ENCODE results near the gene BRAF. TPM values are rescaled to one million over a fixed set of nuclear protein-coding genes. Genes with fewer than 3 reads are reported as not detected.
"Not testable (repeated sequence)": the region's sequence is repeated elsewhere in the genome, so short reads cannot be mapped to it uniquely, and the experiment has no call there.

The BRAF gene
- total RNA-seq, 3 donors from 2014 or later (not counting 1 experiment from before 2014, with no cell fraction given) = 54.3 to 67.7 (median 64.1) TPM

DNA sequence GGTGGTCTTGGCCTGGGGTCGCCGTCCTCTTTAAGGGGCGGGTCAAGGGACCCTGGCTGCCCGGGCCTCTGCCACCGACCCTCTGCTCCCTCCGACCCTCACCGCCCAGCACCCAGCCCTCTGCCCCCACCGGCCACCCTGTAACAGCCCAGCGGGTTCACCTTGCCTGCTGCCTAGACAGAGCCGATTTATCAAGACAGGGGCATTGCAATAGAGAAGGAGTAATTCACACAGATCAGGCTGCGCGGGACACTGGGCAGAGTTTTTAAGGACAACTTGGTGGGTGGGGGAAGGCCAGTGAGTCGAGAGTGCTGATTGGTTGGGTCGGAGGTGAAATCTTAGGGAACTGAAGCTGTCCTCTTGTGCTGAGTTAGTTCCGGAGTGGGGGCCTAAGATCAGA, 252.8 kb downstream of the BRAF start:
- WGBS (ENCODE audit: insufficient coverage) = 94% methylated on average over 15 of the region's 15 CpGs
- H3K4me3 ChIP-seq (ENCODE audit: low read length) = no peak overlapping the region
- intact Hi-C loops (cut with micrococcal nuclease) = no loop called here

DNA sequence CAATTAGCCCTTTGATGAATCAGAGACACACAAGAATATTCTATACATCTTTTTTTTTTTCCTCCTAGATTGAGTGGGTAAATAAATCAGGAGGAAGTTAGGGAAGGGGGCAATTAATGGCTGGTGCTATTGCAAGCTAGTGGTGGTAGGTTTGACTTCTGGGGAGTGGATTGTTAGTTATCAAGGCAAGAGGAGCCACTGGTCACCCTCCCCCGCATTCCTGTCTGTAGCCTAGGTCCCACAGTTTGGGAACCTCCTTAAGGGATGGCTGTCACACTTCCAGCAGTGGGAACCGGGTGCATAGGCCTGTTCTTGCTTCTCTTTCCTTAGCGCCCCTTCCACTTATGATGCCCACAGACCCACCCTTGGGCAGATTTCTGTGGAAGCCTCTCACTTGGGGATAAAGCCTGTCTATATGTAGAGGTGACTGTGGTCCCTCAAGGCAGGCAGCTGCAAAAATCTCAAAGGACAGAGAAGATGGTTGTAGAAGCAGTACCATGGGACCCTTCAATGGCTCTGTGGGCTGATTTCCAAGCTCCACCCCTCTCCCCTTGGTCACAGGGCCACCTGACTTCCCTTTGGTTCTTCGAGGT, 254.3 kb downstream of the BRAF start:
- TF ChIP-seq, protein P1, sequence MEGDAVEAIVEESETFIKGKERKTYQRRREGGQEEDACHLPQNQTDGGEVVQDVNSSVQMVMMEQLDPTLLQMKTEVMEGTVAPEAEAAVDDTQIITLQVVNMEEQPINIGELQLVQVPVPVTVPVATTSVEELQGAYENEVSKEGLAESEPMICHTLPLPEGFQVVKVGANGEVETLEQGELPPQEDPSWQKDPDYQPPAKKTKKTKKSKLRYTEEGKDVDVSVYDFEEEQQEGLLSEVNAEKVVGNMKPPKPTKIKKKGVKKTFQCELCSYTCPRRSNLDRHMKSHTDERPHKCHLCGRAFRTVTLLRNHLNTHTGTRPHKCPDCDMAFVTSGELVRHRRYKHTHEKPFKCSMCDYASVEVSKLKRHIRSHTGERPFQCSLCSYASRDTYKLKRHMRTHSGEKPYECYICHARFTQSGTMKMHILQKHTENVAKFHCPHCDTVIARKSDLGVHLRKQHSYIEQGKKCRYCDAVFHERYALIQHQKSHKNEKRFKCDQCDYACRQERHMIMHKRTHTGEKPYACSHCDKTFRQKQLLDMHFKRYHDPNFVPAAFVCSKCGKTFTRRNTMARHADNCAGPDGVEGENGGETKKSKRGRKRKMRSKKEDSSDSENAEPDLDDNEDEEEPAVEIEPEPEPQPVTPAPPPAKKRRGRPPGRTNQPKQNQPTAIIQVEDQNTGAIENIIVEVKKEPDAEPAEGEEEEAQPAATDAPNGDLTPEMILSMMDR (IDR thresholded peaks at IDR 0.05) = no peak
- Histone ChIP-seq H3K4me1 (ENCODE audit: control insufficient read depth, insufficient read depth, low read length) (peaks cover 22% of the 10 kb centered on the region), H3K9me3 (ENCODE audit: control insufficient read depth, insufficient read depth, low read length) (no peaks in the 10 kb centered on the region), H3K27me3 (ENCODE audit: control insufficient read depth, insufficient read depth, low read length) (no peaks in the 10 kb centered on the region), H3K4me3 (ENCODE audit: low read length) (no peak overlapping the region), H3K27ac (ENCODE audit: low read length) (no peak overlapping the region), H3K36me3 (ENCODE audit: control insufficient read depth, insufficient read depth, low read length) (no peaks in the 10 kb centered on the region)
- Mint-ChIP-seq H3K36me3 (no peaks in the 10 kb centered on the region), H3K27me3 (ENCODE audit: low read depth in 2 of 2) (peaks cover 2 to 3% of the 10 kb centered on the region in 2 donors), H3K9me3 (no peaks in the 10 kb centered on the region), H3K27ac (peak overlapping the region in 1 of 2 donors; percentile 31), H3K4me1 (peaks cover 15% of the 10 kb centered on the region in 2 donors), H3K4me3 (no peak overlapping the region)
- no peak for DNase-seq
- ATAC-seq = no peak
- WGBS (ENCODE audit: insufficient coverage) = 62% methylated on average over 3 of the region's 4 CpGs
- intact Hi-C loops (cut with micrococcal nuclease) = no loop called here

More for the DNA sequence above, 252.8 kb downstream of the BRAF start:
- ATAC-seq (no peak), DNase-seq (no peak)
- Mint-ChIP-seq H3K36me3 (no peaks in the 10 kb centered on the region), H3K27ac (peak overlapping the region; percentile 44 to 50), H3K9me3 (no peaks in the 10 kb centered on the region), H3K4me3 (peak overlapping the region; percentile 81), H3K4me1 (peaks cover 23 to 28% of the 10 kb centered on the region in 2 donors), H3K27me3 (ENCODE audit: low read depth in 2 of 2) (no peaks in the 10 kb centered on the region)
- H3K36me3 ChIP-seq (ENCODE audit: control insufficient read depth, insufficient read depth, low read length) = no peaks in the 10 kb centered on the region
- no peaks in the 10 kb centered on the region for H3K27me3 ChIP-seq (ENCODE audit: control insufficient read depth, insufficient read depth, low read length)
- H3K9me3 ChIP-seq (ENCODE audit: control insufficient read depth, insufficient read depth, low read length) = no peaks in the 10 kb centered on the region
- no peak overlapping the region for H3K27ac ChIP-seq (ENCODE audit: low read length)
- TF ChIP-seq, protein P1 (IDR thresholded peaks at IDR 0.05) = no peak
- peaks cover 31% of the 10 kb centered on the region for H3K4me1 ChIP-seq (ENCODE audit: control insufficient read depth, insufficient read depth, low read length)

DNA sequence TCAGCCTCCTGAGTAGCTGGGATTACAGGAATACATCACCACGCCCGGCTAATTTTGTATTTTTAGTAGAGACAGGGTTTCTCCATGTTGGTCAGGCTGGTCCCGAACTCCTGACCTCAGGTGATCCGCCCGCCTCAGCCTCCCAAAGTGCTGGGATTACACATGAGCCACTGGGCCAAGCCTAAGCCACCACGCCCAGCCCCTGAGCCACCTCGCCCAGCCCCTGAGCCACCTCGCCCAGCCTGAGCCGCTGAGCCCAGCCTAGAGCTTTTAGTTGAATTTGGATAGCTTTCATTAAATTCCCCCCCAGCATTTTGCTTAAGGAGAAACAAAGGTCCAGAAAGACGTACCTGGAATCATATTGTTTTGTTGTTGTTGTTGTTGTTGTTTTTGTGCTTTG, 254.9 kb downstream of the BRAF start:
- H3K36me3 Mint-ChIP-seq; H3K27ac ChIP-seq (ENCODE audit: low read length); H3K36me3 ChIP-seq (ENCODE audit: control insufficient read depth, insufficient read depth, low read length); H3K9me3 Mint-ChIP-seq; H3K4me3 ChIP-seq (ENCODE audit: low read length); H3K27ac Mint-ChIP-seq; H3K27me3 ChIP-seq (ENCODE audit: control insufficient read depth, insufficient read depth, low read length); H3K9me3 ChIP-seq (ENCODE audit: control insufficient read depth, insufficient read depth, low read length); H3K4me3 Mint-ChIP-seq; ATAC-seq; H3K27me3 Mint-ChIP-seq (ENCODE audit: low read depth in 2 of 2); DNase-seq; intact Hi-C loops (cut with micrococcal nuclease): not testable (repeated sequence)
- H3K4me1 ChIP-seq (ENCODE audit: control insufficient read depth, insufficient read depth, low read length) = peaks cover 16% of the 10 kb centered on the region
- 94% methylated on average over 7 of the region's 10 CpGs for WGBS (ENCODE audit: insufficient coverage)
- peaks cover 9 to 15% of the 10 kb centered on the region in 2 donors for H3K4me1 Mint-ChIP-seq

DNA sequence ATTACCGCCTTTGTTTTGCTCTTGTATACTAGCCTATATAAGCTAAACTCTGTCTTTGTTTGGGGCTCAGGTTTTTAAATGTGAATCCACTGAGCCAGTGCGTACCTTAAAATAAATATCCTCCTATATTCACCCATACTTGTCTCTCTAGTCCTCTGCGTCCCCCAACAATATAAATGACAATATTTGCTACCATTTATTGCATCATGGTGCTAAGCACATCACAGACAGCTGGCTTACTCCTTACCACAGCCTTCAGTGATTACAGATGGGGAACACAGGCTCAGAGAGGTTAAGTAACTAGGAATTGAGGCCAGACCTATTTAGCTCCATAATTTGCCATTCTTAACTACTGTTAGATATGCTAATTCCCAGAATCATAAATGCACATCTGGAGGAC, 255.4 kb downstream of the BRAF start:
- Mint-ChIP-seq H3K27me3 (ENCODE audit: low read depth in 2 of 2) (peaks cover 6 to 14% of the 10 kb centered on the region in 2 donors), H3K27ac (no peak overlapping the region), H3K4me1 (peaks cover 4 to 9% of the 10 kb centered on the region in 2 donors), H3K36me3 (no peaks in the 10 kb centered on the region), H3K9me3 (no peaks in the 10 kb centered on the region), H3K4me3 (no peak overlapping the region)
- DNase-seq (no peak), ATAC-seq (no peak)
- TF ChIP-seq, protein P1 (IDR thresholded peaks at IDR 0.05) = no peak
- no peak overlapping the region for H3K27ac ChIP-seq (ENCODE audit: low read length)
- WGBS (ENCODE audit: insufficient coverage) = 89% methylated on average over 3 of the region's 3 CpGs
- H3K36me3 ChIP-seq (ENCODE audit: control insufficient read depth, insufficient read depth, low read length) = no peaks in the 10 kb centered on the region
- H3K4me1 ChIP-seq (ENCODE audit: control insufficient read depth, insufficient read depth, low read length) = peaks cover 12% of the 10 kb centered on the region
- H3K9me3 ChIP-seq (ENCODE audit: control insufficient read depth, insufficient read depth, low read length) = no peaks in the 10 kb centered on the region
- no peaks in the 10 kb centered on the region for H3K27me3 ChIP-seq (ENCODE audit: control insufficient read depth, insufficient read depth, low read length)
- H3K4me3 ChIP-seq (ENCODE audit: low read length) = no peak overlapping the region
- intact Hi-C loops (cut with micrococcal nuclease) = no loop called here

Other genes with a start within 250 kb of the BRAF start
- 100 to 1,000 TPM; 152 to 177 (median 177) TPM for gene NDUFB2, start 228.2 kb downstream of the BRAF start, total RNA-seq
- 10 to 100 TPM; 12.8 to 14.1 (median 13.7) TPM for gene MRPS33, start 90.0 kb upstream of the BRAF start, total RNA-seq
- not detected for gene TMEM178B, start 149.1 kb upstream of the BRAF start, total RNA-seq